Amniotic stem cell (primary cell): ENCODE measurements around the gene TIGAR.

Experiments used
- DNase-seq: peaks from one replicate; lab custom pipeline; 2025; lab: John Stamatoyannopoulos, UW

TIGAR gene

DNA sequence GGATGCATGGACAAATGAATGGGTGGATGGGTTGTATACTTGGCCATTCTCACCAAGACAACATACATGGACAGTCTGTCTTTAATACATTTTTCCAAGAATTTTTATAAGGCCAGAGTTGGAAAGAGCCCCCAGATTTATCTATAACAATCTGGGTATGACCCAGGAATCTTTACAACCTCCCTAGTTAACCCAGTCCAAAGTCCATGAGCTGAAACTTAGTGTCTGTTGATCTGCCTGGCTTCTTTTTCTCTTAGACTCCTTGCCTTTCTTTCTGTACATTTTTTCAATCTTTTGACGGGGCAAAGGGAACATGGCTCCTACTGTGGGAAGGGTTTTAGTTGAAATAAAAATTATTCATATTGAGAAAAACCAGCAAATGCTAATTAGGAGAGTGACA, 57.8 kb downstream of the TIGAR start:
- DNase-seq = no peak

DNA sequence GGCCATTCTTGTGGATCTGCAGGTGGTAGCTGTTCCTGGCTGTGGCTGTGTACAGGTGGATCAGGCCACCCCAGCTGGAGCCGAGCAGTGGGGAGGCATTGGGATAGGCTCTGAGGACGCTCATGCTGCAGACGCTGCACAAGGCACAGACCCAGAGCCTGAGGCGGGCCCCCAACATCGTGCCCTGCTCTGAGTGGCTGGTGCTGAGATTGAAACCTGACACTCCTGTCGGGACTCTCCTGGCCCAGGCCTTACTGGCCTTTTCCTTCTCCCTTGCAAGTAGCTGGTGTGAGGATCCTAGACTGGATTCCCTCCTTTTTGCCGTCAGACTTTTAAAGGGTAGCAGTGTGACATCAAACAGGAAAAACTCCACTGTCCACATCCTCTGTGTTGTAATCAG, 58.4 kb downstream of the TIGAR start, which contains the start of gene FGF23:
FGF23 (minus strand) TSS at position 308 of the 400 bp plus-strand sequence; CDS start at position 178, 130 bp downstream.
- DNase-seq = no peak

DNA sequence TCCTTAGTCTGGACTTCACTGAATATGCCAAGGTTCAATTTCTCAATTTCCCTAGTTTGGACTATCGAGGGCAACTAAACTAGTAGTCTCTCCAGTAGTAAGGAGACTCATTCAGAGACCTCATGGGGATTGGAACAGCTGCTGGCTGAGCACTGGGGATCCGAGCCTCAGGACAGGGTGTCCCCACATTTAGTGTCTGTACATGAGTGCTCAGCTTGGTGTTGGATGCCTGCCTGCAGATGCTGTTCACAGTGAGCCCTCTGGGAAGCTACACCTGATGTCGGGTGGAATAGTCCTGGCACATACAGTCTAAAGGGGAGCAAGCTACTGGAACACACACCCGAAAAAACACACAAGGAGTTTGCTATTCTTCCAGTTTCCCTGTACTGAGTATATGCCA, 59.3 kb downstream of the TIGAR start:
- no peak for DNase-seq

DNA sequence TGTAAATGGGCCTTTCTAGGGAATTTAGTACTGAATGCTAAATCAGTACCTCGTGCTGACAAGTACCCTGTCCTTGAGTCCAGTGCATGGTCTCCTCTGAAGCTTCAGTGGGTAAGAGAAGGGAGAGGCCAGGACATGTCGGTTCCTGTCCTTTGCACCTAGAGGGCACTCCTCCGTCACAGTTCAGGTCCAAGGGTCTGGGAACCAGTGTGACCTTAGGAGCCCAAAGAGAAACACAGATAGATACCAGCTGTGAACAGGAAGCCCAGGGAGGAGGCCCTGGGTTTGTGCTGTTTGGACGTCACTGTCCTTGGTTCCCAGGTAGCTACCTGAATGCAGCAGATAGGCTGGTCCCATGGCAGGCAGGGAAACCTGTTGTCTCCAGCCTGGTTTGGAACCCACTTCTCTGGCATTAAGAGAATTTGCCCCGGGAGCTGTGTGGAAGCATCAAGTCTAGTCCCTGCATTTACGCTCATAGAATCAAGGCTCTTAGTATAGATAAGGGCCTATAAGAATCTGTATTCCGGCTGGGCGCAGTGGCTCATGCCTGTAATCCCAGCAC, 62.4 kb downstream of the TIGAR start:
- no peak for DNase-seq

DNA sequence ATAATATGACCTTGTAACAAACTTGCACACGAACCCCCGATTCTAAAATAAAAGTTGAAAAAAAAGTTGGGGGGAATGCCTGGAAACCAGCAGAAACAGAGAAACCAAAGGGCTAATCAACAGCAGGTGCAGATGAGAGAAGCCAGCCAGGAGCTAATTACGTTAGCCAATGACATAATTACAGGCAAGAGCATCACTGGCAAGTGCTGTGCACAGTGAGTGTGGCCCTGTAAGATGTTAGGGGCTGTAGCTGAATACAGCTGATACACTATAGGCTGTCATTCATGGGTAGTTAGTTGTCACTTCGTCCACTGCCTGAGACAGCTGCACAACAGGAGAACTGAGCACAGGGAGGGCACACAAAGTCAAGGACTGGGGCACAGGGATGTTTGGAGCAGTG, 65.8 kb downstream of the TIGAR start:
- DNase-seq = no peak

DNA sequence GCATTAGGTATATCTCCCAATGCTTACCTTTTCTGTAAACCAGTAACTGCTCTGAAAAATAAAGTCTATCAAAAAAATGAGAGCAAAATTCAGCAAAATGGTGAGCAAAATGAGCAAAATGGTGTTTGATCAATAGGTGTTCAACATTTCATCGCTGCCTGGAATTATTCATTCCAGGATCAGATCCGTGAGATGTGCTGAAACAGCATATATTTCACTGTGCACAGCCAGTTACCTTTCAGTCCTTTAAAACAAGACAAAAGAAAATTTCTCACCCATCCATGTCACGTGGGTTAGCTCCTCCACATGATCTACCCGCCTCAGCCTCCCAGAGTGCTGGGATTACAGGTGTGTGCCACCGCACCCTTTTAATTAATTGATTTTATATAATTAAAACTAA, 66.6 kb downstream of the TIGAR start:
- DNase-seq = no peak

DNA sequence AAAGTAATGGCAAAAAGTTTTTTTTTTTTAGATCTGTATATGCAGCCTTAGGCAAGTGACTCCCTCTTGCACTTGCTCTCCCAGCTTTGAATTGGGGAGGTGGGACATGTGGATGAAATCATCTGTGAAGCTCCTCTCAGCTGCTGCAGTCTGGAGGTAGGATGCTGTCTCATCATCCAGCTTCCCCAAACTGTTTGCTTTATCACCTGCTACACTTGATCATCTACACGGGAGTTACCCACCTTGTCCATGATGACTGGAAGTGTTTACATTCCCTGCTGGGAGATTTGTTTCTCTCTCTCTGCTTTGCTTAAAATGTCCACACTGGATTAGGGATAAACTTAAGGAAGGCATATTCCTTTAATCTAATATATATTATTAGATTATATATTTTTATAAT, 67.0 kb downstream of the TIGAR start:
- DNase-seq = no peak

DNA sequence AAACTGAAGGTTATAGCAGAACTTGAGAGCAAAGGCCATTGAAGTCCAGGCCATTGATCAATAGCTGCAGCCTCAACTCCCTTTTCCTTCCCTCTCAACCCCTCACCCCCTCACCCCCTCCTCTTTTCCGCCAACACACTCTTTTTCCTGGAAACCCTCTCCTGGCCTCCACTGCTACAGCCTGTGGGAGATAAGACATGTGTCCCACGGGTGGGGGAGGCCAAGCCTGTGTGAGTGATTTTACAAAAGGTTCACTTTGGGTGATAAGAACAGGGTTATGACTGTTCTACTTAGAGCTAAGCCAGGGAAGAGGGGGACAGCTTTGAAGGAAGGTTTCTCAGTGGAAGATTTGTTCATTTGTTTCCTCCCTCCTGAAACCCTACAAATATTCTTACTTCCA, 67.6 kb downstream of the TIGAR start:
- DNase-seq = no peak

DNA sequence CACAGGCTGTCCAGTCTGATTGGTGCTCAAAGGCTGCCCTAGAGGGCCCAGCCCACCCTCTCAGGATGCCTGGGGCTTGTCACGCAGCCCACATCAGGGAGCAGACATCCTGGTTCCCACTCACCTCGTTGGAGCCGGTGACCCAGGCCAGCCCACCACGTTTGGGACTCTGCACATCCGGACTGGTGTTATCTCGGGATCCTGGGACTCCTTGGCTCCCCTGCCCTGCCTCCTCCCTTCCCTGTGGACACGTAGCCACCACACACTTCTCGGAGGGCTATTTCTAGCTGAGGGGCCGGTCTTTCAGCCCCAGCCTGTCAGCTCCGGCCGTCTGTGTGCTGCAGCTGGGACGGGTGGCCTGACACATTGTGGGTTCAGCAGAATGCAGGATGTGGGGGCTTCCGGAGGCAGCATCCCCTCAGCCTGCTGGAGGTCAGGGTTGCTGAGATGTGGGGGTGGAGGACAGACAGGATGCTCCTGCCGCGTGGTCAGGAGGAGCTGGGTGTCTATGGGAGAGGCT, 71.3 kb downstream of the TIGAR start:
- no peak for DNase-seq

DNA sequence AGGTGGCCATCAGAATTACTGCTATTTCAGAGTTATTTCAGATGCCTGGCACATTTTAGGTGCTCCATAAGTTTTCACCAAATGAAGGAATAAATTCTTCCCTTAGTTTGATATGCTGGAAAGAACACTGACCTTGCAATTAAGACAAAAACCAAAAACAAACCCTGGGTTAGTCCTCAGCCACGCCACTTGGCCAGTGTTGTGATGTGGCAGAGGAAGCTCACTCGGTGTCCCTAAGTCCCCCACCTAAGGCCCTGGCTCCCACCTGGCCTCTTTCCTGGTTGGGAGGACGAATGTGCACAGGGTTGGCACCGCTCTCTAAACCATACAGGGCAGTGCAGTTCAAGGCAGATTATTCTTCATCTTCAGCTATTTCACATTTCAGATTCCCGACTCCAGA, 72.2 kb downstream of the TIGAR start:
- DNase-seq = no peak

DNA sequence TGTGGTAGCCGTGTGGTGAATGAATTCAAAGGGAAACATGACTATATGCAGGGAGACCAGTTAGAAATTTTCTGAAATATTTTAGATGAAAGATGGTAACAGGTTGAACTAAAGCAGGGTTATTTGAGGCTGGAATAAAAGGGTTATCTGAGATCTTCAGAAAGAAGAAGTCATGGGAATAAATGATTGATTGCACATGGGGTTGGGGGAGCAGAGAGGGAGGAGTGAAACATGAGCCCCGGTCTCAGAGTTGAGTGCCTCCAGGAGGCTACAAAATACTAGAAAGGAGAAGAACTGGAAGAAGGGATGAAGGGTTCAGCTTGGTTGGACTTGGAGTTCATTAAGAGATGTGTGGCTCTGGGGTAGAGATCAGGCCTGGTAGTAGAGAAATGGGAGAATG, 74.8 kb downstream of the TIGAR start:
- DNase-seq = no peak

DNA sequence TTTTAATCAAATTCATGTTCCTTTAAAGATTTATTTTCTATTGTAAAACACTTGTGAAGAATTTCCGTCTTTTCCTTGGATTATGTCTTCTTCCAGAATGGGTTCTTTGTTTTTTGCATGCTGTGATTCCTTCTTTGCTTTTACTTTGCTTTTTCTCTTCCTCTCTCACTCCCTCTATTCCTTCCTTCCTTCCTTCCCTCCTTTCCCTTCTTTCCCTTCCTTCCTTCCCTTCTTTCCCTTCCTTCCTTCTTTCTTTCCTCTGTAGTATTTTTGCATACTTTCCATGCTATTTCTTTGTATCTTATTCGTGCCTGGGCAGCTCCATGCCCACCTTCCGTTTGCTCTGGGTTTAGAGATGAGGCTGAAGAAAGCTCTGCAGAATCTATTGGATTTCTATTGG, 80.1 kb downstream of the TIGAR start:
- no peak for DNase-seq

DNA sequence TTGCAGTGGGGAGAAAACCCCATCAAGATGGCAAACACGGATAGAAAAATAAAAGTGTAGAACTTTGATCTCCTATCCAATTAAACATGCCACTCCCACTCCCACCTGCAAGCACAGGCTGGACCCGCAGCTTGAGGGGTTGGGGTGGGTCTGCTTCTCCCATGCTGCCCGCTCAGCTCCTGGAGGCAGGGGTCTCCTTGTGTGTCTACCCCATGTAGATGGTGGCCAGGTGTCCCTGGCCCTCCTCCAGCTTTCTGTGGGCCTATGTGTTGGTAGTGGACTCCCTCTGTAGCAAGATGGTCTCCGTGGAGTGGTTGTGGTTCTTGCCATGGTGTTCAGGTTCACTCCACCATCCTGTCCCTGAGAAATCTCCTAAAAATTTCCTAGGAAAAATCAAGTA, 82.0 kb downstream of the TIGAR start:
- no peak for DNase-seq
